NAMALWA (cell line): ENCODE measurements around the gene RRH.
"Not testable (repeated sequence)": the region's sequence is repeated elsewhere in the genome, so short reads cannot be mapped to it uniquely, and the experiment has no call there.

ENCODE experiments used
- DNase-seq: peaks from one replicate; pipeline ENCODE4 v3.0.0-alpha.2; 2015; ENCODE audit warnings: low spot score

Gene RRH

DNA sequence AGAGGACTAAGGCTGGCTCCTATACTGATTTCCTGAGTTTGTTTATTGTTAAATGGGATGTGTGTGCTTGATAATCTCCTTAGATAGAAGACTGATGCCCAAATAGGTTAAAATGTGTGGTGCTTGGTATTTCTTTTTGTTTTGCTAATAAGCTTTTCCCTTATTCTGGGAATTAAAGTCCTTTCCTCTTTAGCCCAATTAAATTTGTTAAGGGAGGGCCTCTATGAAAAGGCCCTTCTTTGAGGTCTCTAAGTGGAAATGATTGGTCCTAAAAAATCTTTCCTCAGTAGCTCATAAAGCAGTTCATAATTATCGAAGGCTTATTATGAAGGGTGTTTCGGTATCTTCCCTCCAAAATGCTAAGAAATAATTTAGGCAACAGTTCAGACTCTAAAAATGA lies at the start of gene RRH:
Gene RRH (plus strand): TSS at position 301 of the 400 bp plus-strand sequence. CDS start 56 bp downstream, at position 357.
- DNase-seq = no peak

- not testable (repeated sequence) for DNase-seq
These were observed 45.7 kb upstream of the RRH start for GRCh38 chr4:109782092-109782491.

- no peak for DNase-seq
These were observed 40.9 kb upstream of the RRH start for GRCh38 chr4:109786846-109787245.

GRCh38 chr4:109787807-109788206 lies 40.0 kb upstream of the RRH start:
- no peak for DNase-seq

- no peak for DNase-seq
These were observed 32.7 kb upstream of the RRH start for GRCh38 chr4:109795059-109795458.

DNA sequence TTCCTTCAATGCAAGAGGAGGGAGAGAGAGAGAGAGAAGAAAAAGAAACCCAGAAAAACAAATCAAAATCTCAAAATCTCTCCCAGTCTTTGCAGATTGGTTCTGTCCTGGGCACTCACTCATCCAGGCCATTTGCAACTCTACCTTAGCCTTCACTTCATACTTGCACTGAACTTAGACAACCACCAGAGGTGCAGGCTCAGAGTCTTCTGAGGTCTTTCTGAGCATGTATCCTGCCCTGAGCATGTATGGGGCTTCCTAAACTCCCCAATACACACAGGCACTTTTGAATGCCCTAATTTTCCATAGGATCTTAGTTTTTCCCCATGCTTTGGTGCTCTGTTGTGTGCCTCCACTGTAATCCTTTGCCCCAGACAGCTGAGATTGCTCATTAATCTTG lies 28.9 kb upstream of the RRH start:
- peak; percentile 26 for DNase-seq

DNA sequence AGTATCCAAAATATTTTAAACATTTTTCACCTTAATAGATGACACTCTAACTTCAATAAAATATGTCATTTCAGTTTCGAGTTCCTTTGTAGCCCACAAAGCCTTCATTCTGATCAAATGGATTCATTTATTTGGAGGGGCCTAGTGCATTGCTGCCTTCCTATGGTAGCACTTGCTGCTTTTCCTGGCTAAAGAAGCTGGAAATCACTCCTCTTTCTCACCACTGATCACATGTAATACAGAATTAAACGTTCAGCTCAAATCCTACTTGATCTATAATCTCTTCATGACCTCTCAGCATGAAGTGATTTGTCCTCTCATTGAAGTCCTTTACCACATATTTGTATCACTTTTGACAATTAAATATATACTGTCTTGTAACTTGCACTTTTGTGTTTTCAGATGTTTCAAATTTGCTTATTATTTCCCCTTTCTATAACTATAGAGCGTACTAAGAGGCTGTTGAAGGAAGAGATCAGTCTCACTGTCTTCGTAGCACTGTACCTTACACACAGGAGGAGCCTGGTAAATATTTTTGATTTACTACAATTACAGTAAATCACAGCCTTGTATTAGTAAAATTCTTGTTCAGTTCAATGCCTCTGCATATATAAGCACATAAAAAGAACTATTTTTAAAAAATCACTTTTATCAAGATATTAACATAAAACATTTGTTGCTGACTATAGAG lies 26.5 kb upstream of the RRH start:
- DNase-seq = no peak

- DNase-seq = no peak
These were observed 25.9 kb upstream of the RRH start, which contains the start of gene CFI for GRCh38 chr4:109801895-109802319. Gene CFI, minus strand, starts transcription at chr4:109801999. Its CDS starts 28 bp downstream, at chr4:109801971.

DNA sequence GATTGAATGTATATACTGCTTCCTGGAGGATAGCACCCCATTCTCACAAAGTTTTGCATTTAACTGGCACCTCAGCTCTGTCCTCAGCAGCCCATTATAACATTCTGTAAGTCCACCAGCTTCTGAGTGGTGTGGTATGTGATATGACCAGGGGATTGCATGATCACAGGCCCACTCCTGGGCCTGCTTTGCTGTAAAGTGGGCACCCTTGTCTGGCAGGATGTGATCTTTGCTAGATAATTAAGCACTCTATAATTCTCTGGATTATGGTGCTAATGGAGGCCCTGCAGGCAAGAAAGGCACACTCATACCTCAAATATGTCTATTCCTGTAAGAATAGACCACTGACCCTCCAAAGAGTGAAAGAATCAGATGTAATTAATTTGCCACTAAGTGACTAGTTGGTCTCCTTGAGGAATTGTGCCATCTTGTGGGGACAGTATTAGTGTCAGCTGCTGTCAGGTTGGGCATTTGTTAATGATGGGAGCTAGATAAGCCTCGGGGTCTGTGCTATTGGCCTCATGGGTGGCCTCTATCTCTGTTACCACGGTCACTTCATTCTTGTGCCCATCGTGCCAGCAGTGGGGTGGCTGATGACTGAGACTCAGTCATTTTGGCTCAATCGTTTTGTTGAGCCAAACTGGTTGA lies 23.7 kb upstream of the RRH start:
- DNase-seq = peak; percentile 71

DNA sequence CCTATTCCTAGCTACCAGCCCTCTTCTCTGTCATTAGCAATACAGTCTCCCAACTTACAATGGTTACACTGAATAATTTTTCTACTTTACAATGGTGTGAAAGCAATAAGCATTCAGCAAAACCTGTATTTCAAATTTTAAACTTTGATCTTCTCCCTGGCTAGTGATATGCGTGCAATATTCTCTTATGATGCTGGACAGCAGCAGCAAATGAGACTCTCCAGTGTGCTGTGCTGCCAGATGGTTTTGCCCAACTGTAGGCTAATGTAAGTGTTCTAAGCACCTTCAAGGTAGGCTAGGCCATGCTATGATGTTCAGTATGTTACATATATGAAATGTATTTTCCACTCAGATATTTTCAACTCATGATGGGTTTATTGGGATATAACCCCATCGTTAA lies 18.1 kb upstream of the RRH start:
- no peak for DNase-seq

DNA sequence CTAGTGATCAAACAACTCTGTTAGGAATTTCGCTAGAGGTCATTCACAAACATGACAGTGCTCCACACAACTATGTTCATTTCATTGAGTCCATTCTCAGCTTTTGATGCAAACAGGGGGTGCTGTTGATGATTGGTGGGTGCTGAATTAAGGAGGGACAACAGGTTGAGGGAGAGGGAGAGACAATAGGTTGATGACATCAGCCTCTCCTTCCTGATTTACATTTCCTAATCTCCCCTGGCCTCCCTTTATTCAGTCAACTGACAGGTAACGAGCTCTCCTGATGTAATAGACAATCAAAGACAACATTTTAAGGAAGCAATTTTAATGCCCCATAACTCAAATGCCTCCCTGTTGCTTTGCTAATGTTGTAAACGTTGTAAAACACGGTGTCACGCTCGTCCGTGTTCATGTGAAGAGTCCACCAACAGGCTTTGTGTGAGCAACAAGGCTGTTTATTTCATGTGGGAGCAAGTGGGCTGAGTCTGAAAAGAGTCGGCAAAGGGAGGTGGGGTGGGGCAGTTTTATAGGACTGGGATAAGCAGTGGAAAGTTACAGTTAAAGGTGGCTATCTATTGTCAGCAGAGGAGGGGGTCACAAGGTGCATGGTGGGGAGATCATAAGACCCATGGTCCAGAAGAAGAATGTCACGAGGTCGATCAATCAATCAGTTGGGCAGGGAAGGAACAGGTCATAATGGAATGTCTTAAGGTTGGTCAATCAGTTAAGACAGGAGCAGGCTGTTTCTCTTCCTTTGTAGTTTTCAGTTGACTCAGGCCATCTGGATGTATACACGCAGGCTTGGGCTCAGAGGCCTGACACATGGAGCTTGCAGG lies 17.0 kb upstream of the RRH start:
- no peak for DNase-seq

DNA sequence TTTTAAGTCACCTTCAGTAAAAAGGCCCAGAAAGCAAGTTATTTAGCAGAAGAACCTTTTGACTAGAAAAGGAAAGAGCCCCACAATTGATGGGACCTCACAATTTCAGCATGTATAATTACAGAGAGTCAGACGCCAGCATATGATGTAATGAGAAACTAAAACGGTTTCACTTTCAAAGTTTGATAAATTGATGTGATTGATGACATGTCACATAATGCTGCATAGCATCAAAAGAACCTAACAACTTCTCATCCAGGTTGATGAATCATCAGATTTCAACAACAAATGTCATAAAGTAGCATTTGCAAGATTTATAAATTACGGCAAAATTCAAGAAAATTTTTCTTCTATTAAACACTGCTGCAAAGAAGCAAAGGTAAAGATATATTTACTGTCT lies 16.1 kb upstream of the RRH start:
- DNase-seq = no peak

- peak; percentile 97 for DNase-seq
These were observed 12.4 kb upstream of the RRH start, which contains the start of gene GAR1 for GRCh38 chr4:109815151-109816081. Gene GAR1, plus strand, starts transcription at chr4:109815762. Its CDS starts 403 bp downstream, at chr4:109816165.

- no peak for DNase-seq
These were observed 11.7 kb upstream of the RRH start for GRCh38 chr4:109816082-109816442.

DNA sequence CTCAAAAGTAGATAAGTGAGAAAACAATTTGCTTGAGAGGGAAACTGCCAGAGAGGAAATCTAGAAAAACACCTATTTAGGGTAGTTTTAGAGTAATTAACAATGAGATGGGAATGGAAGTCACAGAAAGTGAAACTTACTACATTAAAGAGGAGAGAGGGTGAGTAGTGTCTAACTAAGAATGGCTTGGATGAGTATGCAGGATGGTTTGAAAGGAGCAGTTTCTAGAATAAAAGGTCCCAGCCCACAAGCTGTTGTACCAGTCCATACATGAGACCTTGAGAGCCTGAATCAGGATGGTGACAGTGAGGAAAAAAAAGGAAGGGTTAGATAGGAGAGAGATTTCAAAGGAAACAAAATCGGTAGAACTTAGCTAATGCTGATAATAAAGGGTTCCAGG lies 10.9 kb upstream of the RRH start:
- no peak for DNase-seq

GRCh38 chr4:109818268-109818667 lies 9.5 kb upstream of the RRH start:
- DNase-seq = no peak

DNA sequence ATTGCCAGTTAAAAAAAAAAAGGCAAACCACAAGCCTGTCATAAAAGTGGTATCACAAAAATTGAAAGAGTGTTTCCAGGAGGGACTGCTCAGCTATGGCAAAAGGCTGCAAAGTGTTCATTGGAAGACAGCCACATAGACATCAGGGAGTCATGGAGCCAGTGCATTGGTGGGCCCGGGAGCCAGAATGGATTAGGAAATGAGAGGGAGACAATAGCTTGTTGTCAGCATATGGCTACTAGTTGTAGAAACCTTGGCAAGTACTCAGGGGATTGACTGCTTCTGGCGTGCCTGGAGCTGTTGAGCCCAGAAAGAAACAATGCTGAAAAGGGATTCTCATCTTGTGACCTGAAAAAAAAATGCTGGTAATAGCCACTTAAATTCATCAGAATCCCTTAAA lies 7.2 kb upstream of the RRH start:
- no peak for DNase-seq

DNA sequence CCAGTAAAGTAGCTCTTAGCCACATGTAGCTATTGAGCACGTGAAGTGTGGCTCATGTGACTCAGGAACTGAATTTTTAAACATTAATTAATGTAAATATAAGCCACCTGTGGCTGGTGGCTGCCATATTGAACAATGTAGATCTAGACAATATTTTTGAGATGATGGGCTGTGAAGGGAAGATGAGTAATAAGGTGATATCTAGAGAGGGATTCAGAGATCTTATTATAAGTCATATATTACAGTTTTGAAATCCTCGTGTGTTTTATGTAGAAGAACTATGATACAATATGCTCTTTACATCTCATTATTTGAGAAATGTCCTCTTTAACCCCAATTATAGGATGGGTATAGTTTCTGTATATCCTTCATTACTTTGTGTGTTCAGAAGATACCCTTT lies 6.6 kb upstream of the RRH start:
- DNase-seq = no peak

GRCh38 chr4:109826719-109827118 lies 1.1 kb upstream of the RRH start:
- peak; percentile 53 for DNase-seq

DNA sequence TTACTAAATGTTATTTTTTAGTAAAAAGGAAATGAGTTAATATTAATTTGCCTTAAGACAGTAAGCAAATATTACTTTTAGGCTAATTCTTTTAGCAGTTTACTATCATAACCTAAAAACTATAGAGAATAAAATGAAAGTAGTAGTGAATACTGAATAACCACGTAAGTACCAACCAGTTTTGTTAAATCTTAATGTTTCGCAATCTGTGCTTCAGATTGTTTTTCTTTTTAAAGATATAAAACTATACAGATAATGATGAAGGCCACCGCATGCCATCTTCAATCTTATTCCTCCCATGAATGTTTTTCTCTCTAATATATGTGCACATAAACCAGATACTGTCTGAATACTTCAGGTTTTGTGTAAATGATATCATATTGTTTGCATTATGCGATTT lies 6.0 kb downstream of the RRH start:
- no peak for DNase-seq

DNA sequence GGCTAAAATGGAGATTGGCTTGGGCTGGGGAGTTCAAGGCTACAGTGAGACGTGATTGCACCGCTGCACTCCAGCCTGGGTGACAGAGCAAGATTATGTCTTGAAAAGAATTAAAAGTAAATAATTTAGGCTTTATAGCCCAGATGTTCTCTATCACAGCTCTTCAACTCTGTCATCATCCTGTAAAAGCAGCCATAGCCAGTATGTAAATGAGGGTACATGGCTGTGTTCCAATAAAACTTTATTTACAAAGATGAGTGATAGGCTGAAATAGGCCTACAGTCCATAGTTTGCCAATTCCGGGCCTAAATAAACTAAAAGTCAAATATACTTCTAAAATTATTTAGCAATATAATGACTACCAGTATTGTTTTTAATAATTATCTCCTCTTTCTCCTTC lies 9.2 kb downstream of the RRH start:
- peak; percentile 26 for DNase-seq
